Activated CD8-positive, alpha-beta memory T cell treated with anti-CD3 and anti-CD28 coated beads for 1 hour (primary cell): Measurements from ENCODE around the gene TFDP2.
"Not testable (repeated sequence)": the region's sequence is repeated elsewhere in the genome, so short reads cannot be mapped to it uniquely, and the experiment has no call there.

Experiments
- DNase-seq, 2 donors: peaks; one replicate each; pipeline ENCODE4 v3.0.0-alpha.2; 2020; ENCODE audit warnings: low read depth in 1 of 2; ENCODE audit errors: extremely low read depth in 1 of 2

The TFDP2 gene

DNA sequence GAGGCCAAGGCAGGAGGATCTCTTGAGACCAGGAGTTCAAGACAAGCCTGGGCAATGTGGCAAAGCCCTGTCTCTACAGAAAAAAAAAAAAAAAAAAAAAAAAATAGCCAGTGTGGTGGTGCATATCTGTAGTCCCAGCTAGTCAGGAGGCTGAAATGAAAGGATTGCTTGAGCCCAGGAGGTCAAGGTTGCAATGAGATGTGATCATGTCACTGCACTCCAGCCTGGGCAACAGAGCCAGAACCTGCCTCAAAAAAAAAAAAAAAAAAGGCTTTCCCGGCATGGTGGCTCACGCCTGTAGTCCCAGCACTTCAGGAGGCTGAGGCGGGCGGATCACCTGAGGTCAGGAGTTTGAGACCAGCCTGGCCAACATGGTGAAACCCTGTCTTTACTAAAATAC lies 73.7 kb downstream of the TFDP2 start:
- DNase-seq = not testable (repeated sequence)

- no peak for DNase-seq
Measured at GRCh38 chr3:142072816-142073215, 76.5 kb downstream of the TFDP2 start.

DNA sequence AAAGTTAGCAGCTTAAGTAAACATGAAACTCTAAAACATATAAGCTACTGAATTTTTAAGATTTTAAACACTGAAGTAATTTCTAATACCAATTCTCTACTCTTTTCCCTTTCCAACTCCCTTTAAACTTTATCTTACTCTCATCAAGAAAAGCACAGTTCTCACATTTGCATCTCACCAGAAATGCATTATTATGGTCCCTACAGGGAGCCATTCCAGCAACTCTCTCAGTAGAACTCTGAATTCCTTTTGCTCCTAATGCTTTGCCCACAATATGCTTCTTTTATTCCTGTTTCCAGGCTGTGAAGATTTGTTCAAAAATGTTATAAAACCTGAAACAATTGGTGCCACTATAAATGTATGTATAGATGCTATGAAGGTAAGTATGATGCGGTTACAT lies 83.4 kb downstream of the TFDP2 start:
- DNase-seq = no peak

DNA sequence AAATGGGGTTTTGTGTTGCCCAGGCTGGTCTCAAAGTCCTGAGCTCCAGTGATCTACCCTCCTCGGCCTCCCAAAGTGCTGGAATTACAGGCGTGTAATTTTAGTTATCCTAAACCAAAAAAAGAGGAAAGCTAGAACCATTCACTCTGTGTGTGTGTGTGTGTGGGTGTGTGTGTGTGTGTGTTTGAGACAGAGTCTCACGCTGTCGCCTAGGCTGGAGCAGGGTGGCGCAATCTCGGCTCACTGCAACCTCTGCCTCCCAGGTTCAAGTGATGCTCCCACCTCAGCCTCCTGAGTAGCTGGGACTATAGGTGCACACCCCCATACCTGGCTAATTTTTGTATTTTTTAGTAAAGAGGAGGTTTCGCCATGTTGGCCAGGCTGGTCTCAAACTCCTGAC lies 84.0 kb downstream of the TFDP2 start:
- DNase-seq = no peak

DNA sequence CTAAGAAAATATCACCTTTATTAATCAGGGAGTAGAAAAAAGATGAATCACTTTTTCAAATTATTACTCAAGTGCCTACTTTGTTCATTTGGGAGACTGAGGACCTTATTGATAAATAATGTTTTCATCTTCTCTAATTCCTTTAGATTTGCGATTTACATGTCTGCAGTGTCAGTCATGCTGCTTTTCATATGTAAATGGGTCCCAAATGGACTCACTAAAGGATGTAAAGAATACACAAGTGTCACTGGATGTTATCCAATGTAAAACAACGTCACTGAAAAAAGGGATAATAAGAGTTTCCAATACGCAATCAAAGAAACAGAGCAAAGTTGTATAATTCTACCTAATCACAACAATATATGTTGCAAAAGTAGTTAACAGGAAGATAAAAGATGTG lies 84.9 kb downstream of the TFDP2 start:
- DNase-seq = no peak

DNA sequence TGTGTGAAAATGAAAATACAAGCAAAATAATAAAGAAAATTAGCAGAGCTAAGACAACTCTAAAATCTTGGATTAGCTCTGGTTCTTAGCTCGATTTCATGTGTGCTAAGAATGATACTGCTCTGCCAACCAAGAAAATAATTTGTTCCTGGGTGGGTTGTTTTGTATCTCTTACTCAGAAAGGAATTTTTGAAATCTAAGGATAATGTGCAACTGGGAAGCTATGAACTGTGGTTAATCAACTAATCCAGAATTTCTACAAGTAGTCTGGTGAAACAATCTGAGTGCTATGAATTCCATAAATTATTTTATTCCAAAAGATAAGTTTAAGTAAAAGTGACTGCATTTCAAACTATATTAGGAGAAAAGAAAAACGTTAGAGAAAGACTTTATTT lies 92.0 kb downstream of the TFDP2 start:
- no peak for DNase-seq

DNA sequence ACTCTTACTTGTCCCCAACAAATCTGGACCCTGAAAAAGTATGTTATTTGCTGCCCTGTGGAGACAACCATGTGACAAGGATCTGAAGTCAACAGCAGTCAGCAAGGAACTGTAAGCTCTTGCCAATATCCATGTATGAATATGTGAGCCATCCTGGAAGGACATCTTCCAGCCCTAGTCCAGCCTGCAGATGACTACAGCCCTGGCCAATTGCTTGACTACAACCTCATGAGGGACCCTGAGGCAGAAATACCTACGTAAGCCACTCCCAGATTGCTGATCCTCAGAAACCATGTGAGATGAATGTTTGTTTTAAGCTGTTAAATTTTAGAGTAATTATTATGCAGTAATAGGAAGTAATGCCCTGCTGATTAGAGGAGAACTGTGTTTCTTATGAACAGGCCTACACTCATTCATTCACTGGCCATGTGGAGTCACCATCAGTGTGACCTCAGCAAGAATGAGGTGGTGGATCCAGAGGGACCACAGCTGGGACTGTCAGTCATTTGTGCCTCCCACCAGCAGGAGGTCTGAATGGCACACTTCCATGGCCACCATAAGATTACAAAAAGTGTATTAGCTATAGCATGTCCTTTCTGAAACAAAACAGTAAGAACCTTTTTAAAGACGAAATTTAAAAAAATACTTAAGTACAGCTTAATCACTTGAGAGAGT lies 92.6 kb downstream of the TFDP2 start:
- DNase-seq = no peak

GRCh38 chr3:142053835-142054234 lies 95.5 kb downstream of the TFDP2 start:
- no peak for DNase-seq

DNA sequence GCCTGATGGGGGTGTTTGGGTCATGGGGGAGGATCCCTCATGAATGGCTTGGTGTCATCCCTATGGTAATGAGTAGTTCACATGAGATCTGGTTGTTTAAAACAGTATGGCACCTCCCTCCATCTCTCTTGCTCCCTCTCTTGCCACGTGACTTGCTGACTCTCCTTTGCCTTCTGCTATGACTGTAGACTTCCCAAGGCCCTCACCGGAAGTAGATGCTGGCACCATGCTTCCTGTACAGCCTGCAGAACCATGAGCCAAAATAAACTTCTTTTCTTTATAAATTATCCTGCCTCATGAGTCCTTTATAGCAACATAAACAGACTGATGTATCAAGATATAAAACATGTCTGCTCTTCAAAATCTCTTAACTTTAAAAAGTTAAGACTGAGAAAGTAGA lies 96.1 kb downstream of the TFDP2 start:
- no peak for DNase-seq

DNA sequence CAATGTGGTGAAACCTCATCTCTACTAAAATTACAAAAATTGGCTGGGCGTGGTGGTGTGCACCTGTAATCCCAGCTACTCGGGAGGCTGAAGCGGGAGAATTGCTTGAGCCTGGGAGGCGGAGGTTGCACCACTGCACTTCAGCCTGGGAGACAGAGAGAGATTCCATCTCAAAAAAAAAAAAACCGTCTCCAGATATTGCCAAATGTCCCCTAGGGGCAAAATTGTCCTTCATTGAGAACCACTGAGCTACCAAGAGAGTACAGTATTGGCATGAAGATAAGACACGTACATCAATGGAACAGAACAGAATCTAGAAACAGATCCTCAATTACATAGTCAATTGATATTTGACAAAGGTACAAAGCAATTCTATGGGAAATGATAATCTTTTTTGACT lies 98.0 kb downstream of the TFDP2 start:
- no peak for DNase-seq

DNA sequence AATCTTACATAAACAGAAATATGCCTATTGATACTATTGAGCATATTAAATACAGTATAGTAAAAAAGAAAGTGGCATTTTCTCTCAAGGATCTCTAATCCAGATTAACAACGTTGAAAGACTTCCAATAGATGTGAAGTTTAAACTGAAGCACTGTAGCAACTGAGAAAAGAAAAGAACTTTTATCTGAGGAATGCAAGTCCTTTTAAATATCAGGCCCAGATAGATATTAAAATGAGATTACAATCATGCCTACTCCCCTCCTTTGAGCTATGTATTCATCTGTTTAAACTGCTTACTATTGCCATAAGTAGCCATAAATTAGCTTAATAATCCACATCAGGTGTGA lies 102.3 kb downstream of the TFDP2 start:
- no peak for DNase-seq

GRCh38 chr3:142046320-142047020 lies 102.9 kb downstream of the TFDP2 start:
- no peak for DNase-seq

DNA sequence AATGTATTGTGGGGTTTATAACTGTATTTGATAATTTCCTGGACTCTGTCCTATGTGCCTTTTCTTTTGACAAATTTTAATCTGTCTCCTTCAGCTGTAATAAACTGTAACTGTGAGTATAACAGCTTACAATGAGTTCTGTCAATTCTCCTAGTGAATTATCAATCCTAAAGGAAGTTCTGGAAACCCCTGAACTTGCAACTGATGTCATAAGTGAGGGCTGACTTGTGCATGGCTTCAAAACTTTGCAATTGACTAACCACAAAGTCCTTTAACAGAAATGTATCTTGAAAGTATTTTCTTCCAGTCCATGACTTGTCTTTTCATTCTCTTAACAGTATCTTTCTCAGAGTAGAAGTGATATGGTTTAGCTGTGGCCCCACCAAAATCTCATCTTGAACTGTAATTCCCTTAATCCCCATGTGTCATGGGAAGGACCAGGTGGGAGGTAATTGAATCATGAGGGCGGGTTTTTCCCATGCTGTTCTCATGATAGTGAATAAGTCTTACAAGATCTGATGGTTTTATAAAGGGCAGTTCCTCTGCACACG lies 108.3 kb downstream of the TFDP2 start:
- DNase-seq = no peak

DNA sequence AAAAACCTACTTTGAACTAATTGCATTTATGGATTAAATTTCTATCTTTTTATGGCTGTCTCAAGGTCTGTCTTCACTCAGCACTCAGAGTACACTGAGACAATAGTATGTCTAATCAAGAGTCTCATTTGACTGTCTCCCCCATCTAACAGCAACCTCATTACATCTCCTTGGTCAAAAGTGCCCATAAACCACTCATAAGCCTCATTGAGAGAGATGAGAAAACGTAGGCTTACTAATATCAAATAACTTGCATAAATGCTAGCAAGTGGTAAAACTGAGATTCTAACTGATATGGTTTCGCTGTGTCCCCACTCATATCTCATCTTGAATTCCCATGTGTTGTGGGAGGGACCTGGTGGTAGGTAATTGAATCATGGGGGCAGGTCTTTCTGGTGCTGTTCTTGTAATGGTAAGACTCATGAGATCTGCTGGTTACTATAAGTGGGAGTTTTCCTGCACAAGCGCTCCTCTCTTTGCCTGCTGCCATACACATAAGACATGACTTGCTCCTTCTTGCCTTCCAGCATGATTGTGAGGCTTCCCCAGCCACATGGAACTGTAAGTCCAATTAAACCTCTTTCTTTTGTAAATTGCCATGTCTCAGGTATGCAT lies 113.9 kb downstream of the TFDP2 start:
- DNase-seq = no peak

- DNase-seq = no peak
Measured at GRCh38 chr3:142033292-142033691, 116.1 kb downstream of the TFDP2 start.

- DNase-seq = no peak
Measured at GRCh38 chr3:142031575-142031974, 117.8 kb downstream of the TFDP2 start.

- no peak for DNase-seq
Measured at GRCh38 chr3:142029791-142030190, 119.6 kb downstream of the TFDP2 start.

DNA sequence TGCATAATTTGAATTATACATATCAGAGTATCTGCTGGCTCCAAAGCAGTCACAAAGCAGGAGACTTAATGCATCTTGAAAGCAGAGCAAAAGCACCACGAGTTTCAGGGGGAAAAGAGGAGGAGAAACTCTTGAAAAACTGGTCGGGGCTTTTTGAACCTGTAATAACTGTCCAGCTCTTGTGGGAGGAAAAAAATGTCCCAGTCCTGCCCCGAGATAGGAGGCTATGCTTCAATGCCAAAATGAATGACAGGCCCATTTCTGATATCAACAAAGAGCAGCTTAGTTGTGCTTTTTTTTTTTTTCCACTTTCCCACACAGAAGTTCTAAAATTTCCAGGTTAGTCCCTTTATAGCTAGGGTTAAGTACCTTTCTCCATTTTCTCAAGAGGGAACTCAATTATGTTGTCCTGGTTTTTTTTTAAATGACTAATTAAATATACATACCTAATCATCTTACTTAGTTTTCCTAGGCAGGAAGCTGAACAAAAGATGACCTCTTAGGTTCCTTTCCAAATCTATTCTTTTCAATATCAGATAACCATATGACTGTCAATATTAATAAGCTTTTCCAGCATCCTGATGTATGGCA lies 120.2 kb downstream of the TFDP2 start:
- DNase-seq = no peak

DNA sequence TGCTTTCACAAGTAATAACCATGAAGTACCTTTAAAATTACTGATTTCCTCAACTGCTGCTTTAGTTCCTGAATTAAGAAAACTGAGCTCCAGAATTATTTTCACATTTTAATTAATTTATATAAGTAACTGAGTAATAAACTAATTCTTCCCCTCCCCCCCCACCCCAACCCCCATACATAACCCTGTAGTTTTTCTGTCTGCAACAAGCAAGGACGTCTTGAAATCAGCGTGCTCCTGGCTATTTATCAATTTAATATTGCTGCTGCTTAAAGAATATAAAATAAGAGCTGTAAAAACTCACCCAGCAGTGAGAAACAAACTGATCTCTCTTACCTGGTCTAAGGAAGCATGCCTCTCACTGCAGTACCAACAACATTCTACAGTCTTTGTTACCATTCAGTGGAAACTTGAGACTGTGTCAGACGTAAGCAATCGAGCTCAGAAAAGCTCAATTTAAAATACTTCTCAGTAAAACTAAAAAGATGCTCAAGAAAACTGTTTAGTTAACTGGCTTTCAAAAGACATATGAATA lies 121.0 kb downstream of the TFDP2 start:
- DNase-seq = no peak

DNA sequence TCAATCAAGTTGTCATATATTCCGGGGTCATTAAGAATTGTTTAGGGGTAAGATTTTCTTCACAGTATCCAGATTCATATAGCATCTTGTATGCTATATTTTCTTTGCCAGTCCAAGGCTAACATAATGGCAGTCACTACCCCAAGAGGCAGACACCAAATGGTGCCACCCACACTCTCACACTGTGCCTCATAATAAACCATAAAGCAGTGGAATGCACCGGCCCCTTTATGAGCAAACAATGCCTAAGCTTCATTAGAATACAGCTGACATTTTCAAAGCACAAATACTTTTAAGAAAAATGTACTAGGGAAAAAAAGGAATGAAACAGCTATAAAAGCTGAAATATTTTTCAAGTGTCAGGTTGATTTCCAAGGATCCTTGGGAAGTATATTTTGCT lies 121.6 kb downstream of the TFDP2 start:
- no peak for DNase-seq

- DNase-seq = no peak
Measured at GRCh38 chr3:142027300-142027699, 122.0 kb downstream of the TFDP2 start.

DNA sequence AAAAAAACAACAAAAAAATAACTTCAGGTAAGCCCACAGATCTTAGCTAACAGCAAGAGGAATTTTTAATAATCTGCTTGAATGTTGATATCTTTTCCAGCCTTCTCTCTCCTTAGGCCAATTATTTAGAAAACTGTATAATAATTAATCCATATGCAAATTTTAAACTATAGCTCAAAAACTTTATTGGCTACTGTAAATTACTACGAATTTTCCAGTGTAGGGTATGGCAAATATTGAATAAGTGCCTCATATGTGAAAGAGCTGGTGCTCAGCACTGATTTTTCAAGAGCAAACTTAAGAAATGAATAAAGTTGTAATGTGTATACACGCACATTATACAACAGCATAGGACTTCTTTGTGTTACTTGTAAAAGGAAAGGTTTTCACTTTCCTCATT lies 123.0 kb downstream of the TFDP2 start:
- no peak for DNase-seq
